SIG-M5 (cell line): ENCODE data around the gene PLXDC1.

ENCODE experiments used
- DNase-seq: peaks from one replicate; lab custom pipeline; 2025; lab: John Stamatoyannopoulos, UW

PLXDC1 gene

GRCh38 chr17:39151150-39151942 lies at the start of gene PLXDC1:
TSS of gene PLXDC1 (minus strand) at chr17:39151637. CDS start at chr17:39151437, 200 bp downstream.
- no peak for DNase-seq

GRCh38 chr17:39200957-39201510 lies 49.6 kb upstream of the PLXDC1 start:
- no peak for DNase-seq

- DNase-seq = no peak
Observed at GRCh38 chr17:39200070-39200879, 48.8 kb upstream of the PLXDC1 start, which contains the start of gene RPL19. TSS of gene RPL19 (plus strand) at chr17:39200283. CDS start at chr17:39200345, 62 bp downstream.

GRCh38 chr17:39199820-39200069 lies 48.3 kb upstream of the PLXDC1 start:
- peak; percentile 80 for DNase-seq

- no peak for DNase-seq
Observed at GRCh38 chr17:39198186-39198566, 46.7 kb upstream of the PLXDC1 start.

- DNase-seq = no peak
Observed at GRCh38 chr17:39197380-39198185, 46.1 kb upstream of the PLXDC1 start, which contains the start of gene CACNB1. TSS of gene CACNB1 (minus strand) at chr17:39197669. CDS start at chr17:39197495, 174 bp downstream.

- no peak for DNase-seq
Observed at GRCh38 chr17:39196808-39197291, 45.4 kb upstream of the PLXDC1 start.

GRCh38 chr17:39196241-39196807 lies 44.9 kb upstream of the PLXDC1 start:
- DNase-seq = no peak

GRCh38 chr17:39195568-39196160 lies 44.2 kb upstream of the PLXDC1 start:
- no peak for DNase-seq

- no peak for DNase-seq
Observed at GRCh38 chr17:39194985-39195524, 43.6 kb upstream of the PLXDC1 start.

GRCh38 chr17:39194089-39194984 lies 42.9 kb upstream of the PLXDC1 start:
- DNase-seq = no peak

- no peak for DNase-seq
Observed at GRCh38 chr17:39193346-39193745, 41.9 kb upstream of the PLXDC1 start.

- no peak for DNase-seq
Observed at GRCh38 chr17:39192901-39193300, 41.5 kb upstream of the PLXDC1 start.

GRCh38 chr17:39191750-39192510 lies 40.5 kb upstream of the PLXDC1 start:
- no peak for DNase-seq

GRCh38 chr17:39187152-39187830 lies 35.9 kb upstream of the PLXDC1 start:
- no peak for DNase-seq

- no peak for DNase-seq
Observed at GRCh38 chr17:39186481-39187002, 35.1 kb upstream of the PLXDC1 start.

- DNase-seq = no peak
Observed at GRCh38 chr17:39183720-39184119, 32.3 kb upstream of the PLXDC1 start.

GRCh38 chr17:39183045-39183444 lies 31.6 kb upstream of the PLXDC1 start:
- no peak for DNase-seq
